HG02981 (cell line): ENCODE results near the gene SHISA6.

Experiments used
- ATAC-seq: cut with Tn5 transposase; IDR thresholded peaks from one replicate; pipeline ENCODE4 v1.9.1; 2021; ENCODE audit warnings: mild to moderate bottlenecking, moderate library complexity; ENCODE audit not compliant: unreplicated experiment

The SHISA6 gene

GRCh38 chr17:11430751-11431150, 189.7 kb downstream of the SHISA6 start:
- no peak for ATAC-seq

DNA sequence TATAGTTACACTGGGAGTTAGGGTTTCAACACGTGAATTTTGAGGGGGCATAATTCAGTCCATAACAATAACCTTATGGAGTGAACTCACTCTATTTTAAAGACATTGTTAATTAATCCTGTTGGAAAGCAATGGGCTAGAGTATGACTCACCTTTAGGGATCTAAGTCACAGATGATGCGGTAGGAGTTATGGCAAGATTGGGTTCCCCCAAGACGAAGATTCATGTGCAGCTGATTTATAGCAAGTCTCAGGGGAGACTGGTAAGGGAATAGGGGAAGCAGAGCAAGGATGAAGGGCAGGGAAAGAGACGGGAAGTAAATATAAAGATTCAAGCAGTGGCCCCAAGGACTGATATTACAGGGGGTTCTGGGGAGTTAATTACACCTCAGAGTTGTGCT, 197.7 kb downstream of the SHISA6 start:
- ATAC-seq, result no peak

GRCh38 chr17:11441004-11441403, 200.0 kb downstream of the SHISA6 start:
- ATAC-seq, result no peak

DNA sequence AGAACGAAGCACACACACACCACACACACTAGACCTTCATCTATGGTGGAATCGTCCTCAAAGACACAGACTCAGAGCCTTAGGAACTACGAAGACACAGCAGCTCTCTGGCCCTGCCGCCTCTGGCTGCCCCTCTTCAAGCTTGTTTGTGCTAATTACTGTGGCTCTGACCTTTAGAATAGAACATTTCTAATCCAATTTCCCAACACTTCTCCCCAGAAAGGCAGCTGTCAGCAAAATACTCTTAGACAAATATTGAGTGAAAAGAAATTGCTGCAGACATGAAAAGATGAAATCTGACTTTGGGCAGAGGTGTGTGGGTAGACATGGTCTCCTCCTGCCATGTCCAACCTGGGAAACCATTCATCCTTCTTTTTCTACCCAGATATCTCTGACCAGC, 205.3 kb downstream of the SHISA6 start:
- ATAC-seq, result no peak

- ATAC-seq, result no peak
Observed at GRCh38 chr17:11454096-11454495, 213.1 kb downstream of the SHISA6 start.

GRCh38 chr17:11458279-11458678, 217.3 kb downstream of the SHISA6 start:
- ATAC-seq, result no peak

- no peak for ATAC-seq
Observed at GRCh38 chr17:11459861-11460331, 218.9 kb downstream of the SHISA6 start.

DNA sequence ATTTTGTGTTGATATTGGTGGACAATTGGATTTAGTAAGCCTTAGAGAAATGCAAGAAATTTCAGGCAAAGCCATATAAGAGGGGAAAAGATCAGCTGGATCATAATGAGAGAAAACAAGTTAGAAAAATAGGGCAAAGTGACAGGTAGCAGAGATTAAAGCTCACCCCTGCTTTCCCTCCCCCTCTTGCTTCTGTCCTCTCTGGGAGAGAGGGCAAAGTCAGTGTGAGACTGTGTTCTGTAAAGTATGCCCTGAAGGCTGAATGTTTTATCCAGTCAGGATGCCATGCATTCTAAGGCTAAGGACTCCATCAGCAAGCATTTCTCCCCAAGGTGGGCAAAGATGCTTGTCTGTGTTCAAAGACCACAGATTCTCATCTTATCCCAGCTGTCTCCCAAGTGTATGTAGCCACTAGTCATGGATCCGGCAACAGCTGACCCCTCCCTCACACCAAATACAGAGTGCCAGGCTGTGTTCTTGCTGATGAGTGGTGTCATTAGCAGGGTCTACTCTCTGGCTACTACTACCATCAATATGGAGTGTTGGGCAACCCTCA, 221.1 kb downstream of the SHISA6 start:
- ATAC-seq, result no peak

- no peak for ATAC-seq
Observed at GRCh38 chr17:11467639-11468038, 226.6 kb downstream of the SHISA6 start.

GRCh38 chr17:11485336-11486100, 244.5 kb downstream of the SHISA6 start:
- no peak for ATAC-seq

GRCh38 chr17:11486101-11486867, 245.3 kb downstream of the SHISA6 start:
- no peak for ATAC-seq

DNA sequence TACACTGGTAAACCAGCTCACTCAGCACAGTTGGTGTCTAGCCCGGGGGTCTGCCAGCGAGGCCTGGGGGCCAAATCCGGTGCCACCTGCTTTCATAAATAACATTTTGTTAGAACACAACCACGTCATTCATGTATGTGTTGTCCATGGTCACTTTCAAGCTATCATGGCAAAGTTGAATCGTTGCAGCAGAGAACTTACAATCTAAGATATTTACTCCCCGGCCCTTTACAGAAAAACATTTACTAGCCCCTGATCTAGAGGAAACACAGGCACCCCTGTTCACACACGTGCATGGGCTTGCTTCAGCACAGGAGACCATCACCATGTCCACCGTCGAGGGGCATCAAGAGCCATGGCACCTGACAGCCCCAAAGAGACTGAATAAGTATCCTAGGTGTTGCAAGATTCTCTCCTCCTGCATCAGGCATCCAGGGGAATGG, 245.9 kb downstream of the SHISA6 start:
- no peak for ATAC-seq

DNA sequence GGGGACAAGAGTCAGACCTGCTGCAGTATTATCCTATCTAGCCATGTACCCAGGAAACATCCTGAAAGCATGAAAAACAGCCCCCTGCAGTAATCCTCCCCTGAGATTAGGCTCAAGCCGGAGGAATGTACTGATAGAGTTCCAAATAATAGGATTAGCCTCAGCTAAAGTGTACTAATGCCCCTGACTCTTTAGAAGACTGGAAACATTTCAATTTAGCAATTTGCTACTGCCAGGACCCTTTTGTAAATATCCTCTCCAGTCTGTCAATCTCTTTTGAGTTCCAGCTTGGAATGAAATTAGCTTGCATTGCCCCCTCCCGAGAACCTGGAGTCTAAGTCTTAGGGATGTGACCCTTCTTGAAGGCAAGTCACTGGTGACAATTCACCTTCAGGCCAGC, 246.5 kb downstream of the SHISA6 start:
- ATAC-seq, result no peak

- no peak for ATAC-seq
Observed at GRCh38 chr17:11488407-11488806, 247.4 kb downstream of the SHISA6 start.

DNA sequence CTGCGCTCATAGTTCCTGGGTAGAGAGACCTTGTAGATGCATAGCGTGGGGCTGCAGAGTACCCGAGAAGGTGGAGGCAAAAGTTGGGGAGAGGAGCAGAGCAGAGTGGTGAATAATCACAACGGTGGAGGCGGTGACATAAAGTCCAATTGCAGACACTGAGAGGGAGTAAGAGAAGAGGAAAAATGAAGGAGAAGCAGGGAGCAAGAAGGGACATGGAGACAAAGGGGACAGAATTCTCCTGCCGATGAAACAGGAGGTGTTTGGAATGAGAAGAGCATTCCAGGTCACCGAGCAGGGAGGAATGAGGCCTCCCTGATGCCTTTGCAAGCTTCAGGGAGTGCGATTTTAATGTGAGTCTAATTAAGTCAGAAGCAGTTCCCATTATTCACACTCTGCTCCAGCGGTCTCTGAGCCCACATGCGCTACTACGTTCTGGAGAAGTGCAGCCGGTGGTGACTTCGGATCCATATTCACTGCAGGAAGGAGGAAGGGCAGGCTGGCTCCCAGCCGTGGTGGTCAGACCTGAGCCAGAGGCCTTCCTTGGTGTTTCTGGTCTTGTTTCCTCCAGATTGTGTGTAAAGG, 249.2 kb downstream of the SHISA6 start:
- no peak for ATAC-seq

DNA sequence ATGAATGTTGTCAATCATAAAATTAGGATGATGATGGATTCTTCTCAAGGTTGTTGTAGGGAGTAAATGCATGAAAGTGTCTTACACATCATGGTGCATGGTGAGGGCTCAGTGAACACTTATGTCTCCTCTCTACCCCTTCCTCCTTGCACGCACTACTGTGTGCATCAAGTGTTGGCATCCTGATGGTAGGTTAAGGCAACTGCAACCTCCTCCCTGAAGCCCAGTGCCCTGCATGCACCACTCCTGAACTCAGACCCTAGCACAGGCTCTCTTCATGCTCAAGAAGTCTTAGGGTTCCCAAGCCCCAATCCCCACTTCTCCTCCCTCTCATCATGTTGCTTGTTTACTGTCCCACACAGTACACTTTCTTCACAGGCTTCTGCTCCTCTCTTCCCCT, 251.5 kb downstream of the SHISA6 start:
- ATAC-seq, result no peak

DNA sequence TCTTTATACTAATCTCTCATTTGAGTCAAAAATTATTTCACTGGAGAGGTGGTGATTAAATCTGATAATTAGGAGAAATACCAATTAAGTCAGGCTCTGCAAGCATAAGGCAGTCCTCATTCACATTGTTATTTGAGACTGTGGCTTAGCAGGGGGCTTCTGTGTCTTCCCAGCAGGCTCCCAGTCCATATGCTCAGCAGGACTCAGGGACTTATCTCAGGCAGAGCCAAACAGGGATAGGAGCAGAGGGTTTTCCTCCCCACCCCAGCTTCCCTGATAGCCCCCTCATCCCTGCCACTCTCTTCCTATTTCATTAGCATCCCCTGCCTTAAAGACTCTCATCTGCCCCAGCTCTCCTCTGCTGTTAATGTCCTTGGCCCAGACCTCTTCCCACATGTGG, 252.9 kb downstream of the SHISA6 start:
- no peak for ATAC-seq

GRCh38 chr17:11495613-11496012, 254.6 kb downstream of the SHISA6 start:
- ATAC-seq, result no peak

GRCh38 chr17:11499881-11500280, 258.9 kb downstream of the SHISA6 start:
- ATAC-seq, result no peak

DNA sequence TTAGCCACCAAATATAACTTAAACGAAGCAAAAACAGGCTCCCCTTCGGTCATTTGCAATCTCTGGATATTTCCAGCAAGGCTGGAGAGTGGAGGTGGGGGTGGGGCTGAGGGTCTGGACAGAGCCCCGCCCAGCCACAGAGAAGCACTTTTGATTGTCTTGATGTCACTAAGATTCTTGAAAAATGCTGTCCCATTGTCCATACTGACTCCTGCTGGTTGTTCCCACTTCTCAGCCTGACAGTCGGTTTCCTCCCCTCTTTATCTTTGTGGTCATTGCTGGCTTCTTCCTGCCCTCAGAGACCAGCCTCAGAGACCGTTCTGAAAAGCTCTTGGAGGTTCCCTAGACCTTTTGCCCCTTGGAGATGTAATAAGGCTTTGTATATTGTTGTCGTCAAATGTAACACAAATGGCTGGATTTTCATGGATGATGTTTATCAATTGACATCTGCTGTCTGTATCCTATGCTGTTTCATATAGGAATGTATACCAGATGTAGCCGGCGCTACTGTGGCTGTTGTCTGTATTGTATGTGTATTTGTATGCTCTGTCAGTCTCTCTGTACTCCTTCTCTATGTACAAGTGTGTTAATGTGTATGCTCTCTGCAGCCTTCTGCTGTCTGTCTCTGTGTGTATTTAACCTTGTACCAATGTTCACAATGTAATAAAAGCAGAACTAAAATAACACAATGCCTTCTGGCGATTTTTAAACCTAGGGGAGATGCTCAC, 262.5 kb downstream of the SHISA6 start:
- ATAC-seq, result no peak

- no peak for ATAC-seq
Observed at GRCh38 chr17:11506635-11507034, 265.6 kb downstream of the SHISA6 start.
